Thyroid gland (tissue), 4 donors: ENCODE results near the gene IWS1. TPM values are rescaled to one million over a fixed set of nuclear protein-coding genes. Genes with fewer than 3 reads are reported as not detected.
"Not testable (repeated sequence)": the region's sequence is repeated elsewhere in the genome, so short reads cannot be mapped to it uniquely, and the experiment has no call there.

ENCODE experiments used
- DNase-seq, 2 donors: peaks; one replicate each; pipeline ENCODE4 v3.0.0-alpha.2; 2019
- H3K27ac ChIP-seq, 3 donors: fragments of 200-600 bp; sonication (generic); 1 replicate in 2 of 3; 2 replicates in 1 of 3; pipeline ENCODE4 v1.5.1; 2016 to 2019; ENCODE audit warnings: mild to moderate bottlenecking in 1 of 3, moderate library complexity in 1 of 3
- H3K27me3 ChIP-seq: fragments of 200-600 bp; sonication (generic); one replicate; pipeline ENCODE4 v1.5.1; 2019
- H3K36me3 ChIP-seq, 2 donors: fragments of 200-600 bp; sonication (generic); one replicate each; pipeline ENCODE4 v1.5.1; 2016 to 2019
- H3K4me1 ChIP-seq, 2 donors: fragments of 200-600 bp; sonication (generic); one replicate each; pipeline ENCODE4 v1.5.1; 2017 to 2019
- H3K4me3 ChIP-seq, 3 donors: fragments of 200-600 bp; sonication (generic); replicated peaks in 1 of 3; 1 replicate in 2 of 3; 2 replicates in 1 of 3; pipeline ENCODE4 v1.5.1; 2016; ENCODE audit warnings: mild to moderate bottlenecking in 1 of 3
- H3K9me3 ChIP-seq: fragments of 200-600 bp; sonication (generic); one replicate; pipeline ENCODE4 v1.5.1; 2017
- CTCF ChIP-seq, 6 experiments: fragments of 200-600 bp in 3 of 6; fragments of 450-650 bp in 3 of 6; sonication (generic) in 3 of 6; IDR thresholded peaks; one replicate each; pipeline ENCODE4 v1.5.1; 2016 to 2019; ENCODE audit warnings: antibody characterized with exemption in 6 of 6, mild to moderate bottlenecking in 2 of 6, inconsistent platforms in 1 of 6, moderate library complexity in 1 of 6
- POLR2A ChIP-seq, 2 donors: fragments of 450-650 bp; IDR thresholded peaks; one replicate each; pipeline ENCODE4 v1.6.1; 2017; ENCODE audit warnings: antibody characterized with exemption in 2 of 2, mild to moderate bottlenecking in 2 of 2, moderate library complexity in 1 of 2
- WGBS, 2 donors: methylation state at CpG; one replicate each; pipeline ENCODE4 v1.1.5; 2017; 5-methylcytosine and 5-hydroxymethylcytosine counted together
- intact Hi-C: fragments of 100-400 bp; cut with DNase I; formaldehyde crosslinking; loops from one replicate; pipeline ENCODE4 v1.15.1; 2023
- total RNA-seq, 4 donors: library from RNA; depleted of rRNA; stranded (reverse); fragments of >200 nt; gene quantifications; one replicate each; pipeline ENCODE4 v1.2.3, GENCODE V29; 2016

The IWS1 gene
- total RNA-seq, 4 donors from 2014 or later: 33.8 to 70.4 (median 42.1) TPM

GRCh38 chr2:127454595-127455565, 71.4 kb downstream of the IWS1 start:
- Histone ChIP-seq H3K27me3 (no peaks in the 10 kb centered on the region), H3K36me3 (no peaks in the 10 kb centered on the region), H3K4me3 (no peak overlapping the region), H3K4me1 (no peaks in the 10 kb centered on the region), H3K9me3 (no peaks in the 10 kb centered on the region), H3K27ac (no peak overlapping the region)
- no peak for DNase-seq
- intact Hi-C loops: no loop called here
- 90 to 92% methylated on average over 19 of the region's 19 CpGs for WGBS, 2 donors
- TF ChIP-seq CTCF (IDR thresholded peaks at IDR 0.05) (no peak), POLR2A (IDR thresholded peaks at IDR 0.05) (no peak)

GRCh38 chr2:127453392-127454171, 72.7 kb downstream of the IWS1 start:
- Histone ChIP-seq H3K27ac (no peak overlapping the region), H3K4me3 (no peak overlapping the region), H3K9me3 (no peaks in the 10 kb centered on the region), H3K4me1 (no peaks in the 10 kb centered on the region), H3K27me3 (no peaks in the 10 kb centered on the region), H3K36me3 (no peaks in the 10 kb centered on the region)
- 84 to 87% methylated on average over 8 of the region's 8 CpGs for WGBS, 2 donors
- TF ChIP-seq POLR2A (IDR thresholded peaks at IDR 0.05) (no peak), CTCF (IDR thresholded peaks at IDR 0.05) (no peak)
- no peak for DNase-seq
- intact Hi-C loops: no loop called here

- no peaks in the 10 kb centered on the region for H3K36me3 ChIP-seq
- no peak for DNase-seq
- no peaks in the 10 kb centered on the region for H3K4me1 ChIP-seq
- TF ChIP-seq POLR2A (IDR thresholded peaks at IDR 0.05): no peak
- no peak for TF ChIP-seq CTCF (IDR thresholded peaks at IDR 0.05)
- H3K4me3 ChIP-seq: no peak overlapping the region
- no peaks in the 10 kb centered on the region for H3K27me3 ChIP-seq
- H3K27ac ChIP-seq: no peak overlapping the region
- intact Hi-C loops: no loop called here
- WGBS, 2 donors: 100% methylated on average over 3 of the region's 3 CpGs
- no peaks in the 10 kb centered on the region for H3K9me3 ChIP-seq
Observed at GRCh38 chr2:127453013-127453391, 73.3 kb downstream of the IWS1 start.

GRCh38 chr2:127452423-127452822, 73.9 kb downstream of the IWS1 start:
- WGBS, 2 donors: 92 to 97% methylated on average over 8 of the region's 8 CpGs
- DNase-seq, intact Hi-C loops, H3K4me1 ChIP-seq, H3K4me3 ChIP-seq, H3K27ac ChIP-seq, H3K36me3 ChIP-seq, H3K9me3 ChIP-seq, H3K27me3 ChIP-seq: not testable (repeated sequence)

- DNase-seq: no peak
- Histone ChIP-seq H3K4me3 (no peak overlapping the region), H3K9me3 (no peaks in the 10 kb centered on the region), H3K27me3 (no peaks in the 10 kb centered on the region), H3K36me3 (no peaks in the 10 kb centered on the region), H3K27ac (no peak overlapping the region), H3K4me1 (no peaks in the 10 kb centered on the region)
- intact Hi-C loops: no loop called here
- 93 to 94% methylated on average over 6 of the region's 6 CpGs for WGBS, 2 donors
- TF ChIP-seq POLR2A (IDR thresholded peaks at IDR 0.05) (no peak), CTCF (IDR thresholded peaks at IDR 0.05) (no peak)
Observed at GRCh38 chr2:127451981-127452380, 74.3 kb downstream of the IWS1 start.
